GM10248 (cell line): Measurements from ENCODE around the gene DENND11.

Experiments used
- CTCF ChIA-PET: fragments of 300-600 bp; sonication (Branson Sonifier 250); formaldehyde crosslinking; extraction: SDS; loops from one replicate; lab custom pipeline; 2021; ENCODE audit warnings: antibody characterized with exemption; lab: Yijun Ruan, JAX
- POLR2A ChIA-PET: fragments of 350-650 bp; sonication (Branson Sonifier 250); formaldehyde crosslinking; extraction: SDS; loops from one replicate; lab custom pipeline; 2020; ENCODE audit warnings: antibody characterized with exemption; lab: Yijun Ruan, JAX
- DNase-seq: peaks from one replicate; pipeline ENCODE4 v3.0.0; 2012; ENCODE audit errors: extremely low spot score
- CTCF ChIP-seq: IDR thresholded peaks from 2 replicates; pipeline ENCODE4 v1.5.1; 2012; ENCODE audit warnings: mild to moderate bottlenecking, low read depth; ENCODE audit errors: extremely low read depth, missing control alignments, control extremely low read depth

DENND11 gene

GRCh38 chr7:141717450-141717849 is 15.5 kb upstream of the DENND11 start:
- DNase-seq = no peak
- TF ChIP-seq CTCF = no peak
- POLR2A ChIA-PET = no interaction called here
- CTCF ChIA-PET = interaction anchor here (1.0 to 1.2 kb wide), 2 partner anchors 9 to 13 kb away, joined by 3 to 5 read pairs; partner anchors contain the start of gene WEE2

- ChIA-PET POLR2A (no interaction called here), CTCF (interaction anchor here (0.9 to 2.7 kb wide), 6 partner anchors 12 to 70 kb away, joined by 3 to 9 read pairs (median 4); no protein-coding TSS in a partner anchor)
- TF ChIP-seq CTCF = no peak
- no peak for DNase-seq
These were observed 14.1 kb upstream of the DENND11 start for GRCh38 chr7:141715794-141716689.

GRCh38 chr7:141715018-141715417 is 13.1 kb upstream of the DENND11 start:
- ChIA-PET CTCF (interaction anchor here (1.3 to 2.7 kb wide), 6 partner anchors 12 to 73 kb away, joined by 3 to 10 read pairs (median 6); partner anchors contain the start of gene SSBP1), POLR2A (no interaction called here)
- DNase-seq = no peak
- TF ChIP-seq CTCF = no peak

GRCh38 chr7:141714571-141714970 is 12.6 kb upstream of the DENND11 start:
- no peak for TF ChIP-seq CTCF
- no peak for DNase-seq
- ChIA-PET CTCF (interaction anchor here (1.3 to 2.7 kb wide), 8 partner anchors 8 to 73 kb away, joined by 3 to 10 read pairs (median 7); partner anchors contain the start of gene SSBP1), POLR2A (no interaction called here)

GRCh38 chr7:141713890-141714289 is 11.9 kb upstream of the DENND11 start:
- TF ChIP-seq CTCF = no peak
- ChIA-PET POLR2A (no interaction called here), CTCF (interaction anchor here (0.9 to 2.7 kb wide), 9 partner anchors 8 to 72 kb away, joined by 3 to 10 read pairs (median 6); partner anchors contain the start of gene SSBP1)
- DNase-seq = no peak

- POLR2A ChIA-PET = no interaction called here
- no peak for DNase-seq
- CTCF ChIA-PET = interaction anchor here (1.2 to 2.2 kb wide), 5 partner anchors 9 to 45 kb away, joined by 3 to 10 read pairs (median 3); no protein-coding TSS in a partner anchor
- TF ChIP-seq CTCF = no peak
These were observed 10.8 kb upstream of the DENND11 start for GRCh38 chr7:141712603-141713255.
